ENCODE results near the gene NLRC5.

NLRC5 gene

GRCh38 chr16:57133031-57133430, 143.7 kb downstream of the NLRC5 start:
- Histone ChIP-seq H3K36me3 (ENCODE audit: control insufficient read depth, insufficient read depth, low read length) (no peaks in the 10 kb centered on the region), H3K4me3 (ENCODE audit: low read length) (no peak overlapping the region), H3K9ac (ENCODE audit: low read length) (no peak overlapping the region), H3K27ac (ENCODE audit: low read depth, low read length) (no peak overlapping the region), H3K4me1 (ENCODE audit: control insufficient read depth, insufficient read depth, low read length) (peaks cover 3% of the 10 kb centered on the region), H3K27me3 (ENCODE audit: control insufficient read depth, insufficient read depth, low read length) (no peaks in the 10 kb centered on the region)

All from rectal smooth muscle tissue (tissue), 1 donor.